Right lobe of liver (tissue), 6 donors: ENCODE results near the gene ABHD12. TPM values are rescaled to one million over a fixed set of nuclear protein-coding genes. Genes with fewer than 3 reads are reported as not detected.

Source experiments
- ATAC-seq, 4 donors: fragments of 200-7000 bp; cut with Tn5 transposase; one replicate each; pipeline ENCODE4 v1.9.1; 2020; ENCODE audit warnings: mild to moderate bottlenecking in 4 of 4, moderate library complexity in 4 of 4
- DNase-seq, 3 donors: peaks; one replicate each; pipeline ENCODE4 v3.0.0-alpha.2; 2020
- H3K27ac ChIP-seq, 3 donors: fragments of 200-600 bp; one replicate each; pipeline ENCODE4 v1.8.0; 2022
- H3K27me3 ChIP-seq, 2 donors: fragments of 200-600 bp; one replicate each; pipeline ENCODE4 v1.8.0; 2022
- H3K36me3 ChIP-seq, 4 donors: fragments of 200-600 bp; sonication (generic) in 1 of 4; one replicate each; pipeline versions ENCODE4 v1.5.1 to v1.8.0; 2017 to 2022; ENCODE audit warnings: control low read depth in 1 of 4
- H3K4me1 ChIP-seq, 4 donors: fragments of 200-600 bp; sonication (generic) in 1 of 4; one replicate each; pipeline versions ENCODE4 v1.5.1 to v1.8.0; 2017 to 2022; ENCODE audit warnings: control low read depth in 1 of 4
- H3K4me3 ChIP-seq, 3 donors: fragments of 200-600 bp; one replicate each; pipeline ENCODE4 v1.8.0; 2022
- H3K9me3 ChIP-seq, 4 donors: fragments of 200-600 bp; sonication (generic) in 1 of 4; one replicate each; pipeline versions ENCODE4 v1.5.1 to v1.8.0; 2017 to 2022; ENCODE audit warnings: control low read depth in 1 of 4
- POLR2A ChIP-seq: fragments of 450-650 bp; IDR thresholded peaks from one replicate; pipeline ENCODE4 v1.6.1; 2017; ENCODE audit warnings: antibody characterized with exemption, mild to moderate bottlenecking
- WGBS: methylation state at CpG from one replicate; pipeline ENCODE4 v1.1.6; 2018; ENCODE audit warnings: low coverage, low lambda C conversion rate; ENCODE audit not compliant: insufficient coverage; ENCODE audit errors: missing lambda C conversion rate; 5-methylcytosine and 5-hydroxymethylcytosine counted together
- intact Hi-C, 2 donors: fragments of 100-400 bp; cut with DNase I; formaldehyde crosslinking; loops; one replicate each; pipeline versions ENCODE4 v1.11.2 to v1.14.1; 2022
- total RNA-seq, 6 experiments: library from RNA; depleted of rRNA in 2 of 6; stranded (reverse); fragments of >200 nt in 2 of 6; fragmentation: NEBNext Ultra II Directional in 3 of 6; extraction: Animal tissue kit (Norgen Biotek cat#: 25700) in 3 of 6; gene quantifications; one replicate each; pipeline versions ENCODE4 v1.1.0 to v1.2.4, GENCODE V29; 2016 to 2023
- TF ChIP-seq, protein P1 (sequence below), 4 donors: fragments of 200-600 bp in 3 of 4; fragments of 450-650 bp in 1 of 4; IDR thresholded peaks; one replicate each; pipeline versions ENCODE4 v1.5.1 to v1.8.0; 2016 to 2022; ENCODE audit warnings: antibody characterized with exemption in 4 of 4, mild to moderate bottlenecking in 2 of 4
- donor health status: DM: no; HTN: yes; CAD: no.
- donor health status: DM: no; HTN: no; CAD: no.
- donor health status: DM: no; HTN: no; CAD: no.
- donor health status: DM: no; HTN: yes; CAD: no.
- donor health status: DM: no; HTN: yes; CAD: no.

The ABHD12 gene
- total RNA-seq, 6 experiments from 2014 or later: 16.1 to 23.6 (median 18.7) TPM

DNA sequence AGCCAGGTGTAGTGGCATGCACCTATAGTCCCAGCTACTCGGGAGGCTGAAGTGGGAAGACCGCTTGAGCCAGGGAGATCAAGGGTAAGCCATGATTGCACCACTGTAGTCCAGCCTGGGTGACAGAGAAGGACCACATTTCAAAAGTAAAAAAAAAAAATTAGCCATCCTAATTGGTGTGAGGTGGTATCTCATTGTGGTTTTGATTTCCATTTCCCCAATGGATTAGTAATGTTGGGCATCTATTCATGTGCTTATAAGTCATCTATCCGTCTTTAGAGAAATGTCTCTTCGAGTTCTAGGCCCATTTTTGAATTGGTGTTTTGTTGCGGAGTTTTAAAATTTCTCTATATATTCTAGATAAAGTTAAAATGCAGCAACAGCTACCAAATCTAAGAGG is 21.7 kb downstream of the ABHD12 start:
- Histone ChIP-seq H3K4me3 (no peak overlapping the region), H3K4me1 (no peaks in the 10 kb centered on the region), H3K36me3 (no peaks in the 10 kb centered on the region), H3K9me3 (no peaks in the 10 kb centered on the region), H3K27me3 (no peaks in the 10 kb centered on the region), H3K27ac (no peak overlapping the region)
- DNase-seq: no peak
- intact Hi-C loops: no loop called here
- no peak for ATAC-seq
- WGBS: 97% methylated on average over 4 of the region's 5 CpGs
- no peak for TF ChIP-seq POLR2A
- TF ChIP-seq, protein P1, sequence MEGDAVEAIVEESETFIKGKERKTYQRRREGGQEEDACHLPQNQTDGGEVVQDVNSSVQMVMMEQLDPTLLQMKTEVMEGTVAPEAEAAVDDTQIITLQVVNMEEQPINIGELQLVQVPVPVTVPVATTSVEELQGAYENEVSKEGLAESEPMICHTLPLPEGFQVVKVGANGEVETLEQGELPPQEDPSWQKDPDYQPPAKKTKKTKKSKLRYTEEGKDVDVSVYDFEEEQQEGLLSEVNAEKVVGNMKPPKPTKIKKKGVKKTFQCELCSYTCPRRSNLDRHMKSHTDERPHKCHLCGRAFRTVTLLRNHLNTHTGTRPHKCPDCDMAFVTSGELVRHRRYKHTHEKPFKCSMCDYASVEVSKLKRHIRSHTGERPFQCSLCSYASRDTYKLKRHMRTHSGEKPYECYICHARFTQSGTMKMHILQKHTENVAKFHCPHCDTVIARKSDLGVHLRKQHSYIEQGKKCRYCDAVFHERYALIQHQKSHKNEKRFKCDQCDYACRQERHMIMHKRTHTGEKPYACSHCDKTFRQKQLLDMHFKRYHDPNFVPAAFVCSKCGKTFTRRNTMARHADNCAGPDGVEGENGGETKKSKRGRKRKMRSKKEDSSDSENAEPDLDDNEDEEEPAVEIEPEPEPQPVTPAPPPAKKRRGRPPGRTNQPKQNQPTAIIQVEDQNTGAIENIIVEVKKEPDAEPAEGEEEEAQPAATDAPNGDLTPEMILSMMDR (IDR thresholded peaks at IDR 0.05): no peak

- Histone ChIP-seq H3K36me3 (no peaks in the 10 kb centered on the region), H3K27ac (no peak overlapping the region), H3K9me3 (no peaks in the 10 kb centered on the region), H3K27me3 (no peaks in the 10 kb centered on the region), H3K4me3 (no peak overlapping the region), H3K4me1 (no peaks in the 10 kb centered on the region)
- ATAC-seq (no peak), DNase-seq (no peak)
- no peak for TF ChIP-seq POLR2A
- TF ChIP-seq, protein P1 (IDR thresholded peaks at IDR 0.05): no peak
- WGBS: 97% methylated on average over 10 of the region's 10 CpGs
- intact Hi-C loops: no loop called here
Measured at GRCh38 chr20:25368526-25368925, 22.1 kb downstream of the ABHD12 start.

GRCh38 chr20:25364879-25365699 is 25.5 kb downstream of the ABHD12 start:
- no peaks in the 10 kb centered on the region for H3K9me3 ChIP-seq
- WGBS: 86% methylated on average over 1 of the region's 2 CpGs
- DNase-seq (no peak), ATAC-seq (peak in 1 of 4 donors; percentile 22)
- no peaks in the 10 kb centered on the region for H3K4me1 ChIP-seq
- intact Hi-C loops: no loop called here
- TF ChIP-seq, protein P1 (IDR thresholded peaks at IDR 0.05): no peak
- TF ChIP-seq POLR2A: no peak
- no peaks in the 10 kb centered on the region for H3K27me3 ChIP-seq
- H3K36me3 ChIP-seq: no peaks in the 10 kb centered on the region
- H3K4me3 ChIP-seq: no peak overlapping the region
- no peak overlapping the region for H3K27ac ChIP-seq

DNA sequence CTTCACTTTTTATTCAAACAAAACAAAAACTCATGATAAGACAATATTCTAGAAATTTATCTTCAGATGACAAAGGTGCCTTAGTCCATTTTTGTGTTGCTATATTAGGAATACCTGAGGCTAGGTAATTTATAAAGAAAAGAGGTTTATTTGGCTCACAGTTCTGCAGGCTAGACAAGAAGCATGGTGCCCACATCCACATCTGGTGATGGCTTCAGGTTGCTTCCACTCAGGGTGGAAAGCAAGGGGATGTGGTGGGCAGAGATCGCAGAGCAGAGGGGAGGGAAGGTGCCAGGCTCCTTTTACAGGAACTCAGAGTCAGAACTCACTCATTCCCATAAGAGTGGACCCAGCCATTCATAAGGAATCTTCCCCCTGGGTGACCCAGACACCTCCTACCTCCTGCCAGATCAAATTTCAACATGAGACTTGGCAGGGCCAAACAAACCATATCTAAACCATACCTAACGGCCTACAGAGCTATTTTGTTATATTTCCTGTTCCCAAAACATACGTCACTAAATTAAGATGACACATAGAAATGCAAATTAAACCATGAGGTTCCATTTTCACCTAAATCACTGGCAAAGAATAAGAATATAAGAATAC is 26.4 kb downstream of the ABHD12 start:
- no peak for DNase-seq
- 76% methylated on average over 2 of the region's 3 CpGs for WGBS

More for the DNA sequence above, 26.4 kb downstream of the ABHD12 start:
- H3K27ac ChIP-seq: no peak overlapping the region
- TF ChIP-seq POLR2A: no peak
- TF ChIP-seq, protein P1 (IDR thresholded peaks at IDR 0.05): no peak
- no peaks in the 10 kb centered on the region for H3K9me3 ChIP-seq
- no peaks in the 10 kb centered on the region for H3K27me3 ChIP-seq
- no peaks in the 10 kb centered on the region for H3K36me3 ChIP-seq
- no peak for ATAC-seq
- intact Hi-C loops: no loop called here
- H3K4me1 ChIP-seq: no peaks in the 10 kb centered on the region
- no peak overlapping the region for H3K4me3 ChIP-seq
